A549 (cell line): ENCODE data around the gene UBE2H. TPM values are rescaled to one million over a fixed set of nuclear protein-coding genes. Genes with fewer than 3 reads are reported as not detected.
"Not testable (repeated sequence)": the region's sequence is repeated elsewhere in the genome, so short reads cannot be mapped to it uniquely, and the experiment has no call there.

ENCODE experiments used
- ATAC-seq, 2 experiments: fragments of 200-7000 bp in 1 of 2; fragments of >200 bp in 1 of 2; cut with Nextera tagmentation in 1 of 2; cut with Tn5 transposase in 1 of 2; 3 replicates each; pipeline versions ENCODE4 v1.8.0 to v1.9.1; 2018 to 2020; ENCODE audit warnings: mild to moderate bottlenecking in 1 of 2, moderate library complexity in 1 of 2
- CTCF ChIA-PET: fragments of 300-600 bp; sonication (Branson Sonifier 250); formaldehyde crosslinking; extraction: SDS; loops from one replicate; lab custom pipeline; 2021; ENCODE audit warnings: antibody characterized with exemption, inconsistent platforms; lab: Yijun Ruan, JAX
- POLR2A ChIA-PET: fragments of 350-600 bp; formaldehyde crosslinking; extraction: SDS; loops from one replicate; lab custom pipeline; 2021; ENCODE audit warnings: antibody characterized with exemption, inconsistent platforms; lab: Yijun Ruan, JAX
- DNase-seq, 2 experiments: peaks; one replicate each; pipeline versions ENCODE4 v3.0.0 to v3.0.0-alpha.2; 2011 to 2016; ENCODE audit warnings: low read depth in 1 of 2, low spot score in 1 of 2
- FAIRE-seq: peaks from 2 replicates; lab custom pipeline; 2011; peaks lifted over from hg19 to GRCh38; lab: Jason Lieb, UNC
- H3K27ac ChIP-seq, 2 experiments: fragments of >200 bp; sonication (Bioruptor Twin); formaldehyde crosslinking; 3 replicates each; pipeline ENCODE4 v1.5.1; 2016 to 2017
- H3K4me1 ChIP-seq: fragments of >200 bp; sonication (Bioruptor Twin); formaldehyde crosslinking; 3 replicates; pipeline ENCODE4 v1.6.1; 2016
- H3K4me2 ChIP-seq: fragments of >200 bp; sonication (Bioruptor Twin); formaldehyde crosslinking; 3 replicates; pipeline ENCODE4 v1.6.1; 2016
- H3K4me3 ChIP-seq: fragments of >200 bp; sonication (Bioruptor Twin); formaldehyde crosslinking; 3 replicates; pipeline ENCODE4 v1.5.1; 2016
- H3K9me3 ChIP-seq: fragments of >200 bp; sonication (Bioruptor Twin); formaldehyde crosslinking; 3 replicates; pipeline ENCODE4 v1.6.1; 2016
- ATOH8 ChIP-seq: fragments of 250-450 bp; sonication (Bioruptor Pico); IDR thresholded peaks from 2 replicates; pipeline ENCODE4 v1.5.0; 2020; ENCODE audit warnings: low read depth, mild to moderate bottlenecking, moderate library complexity
- E2F6 ChIP-seq: IDR thresholded peaks from 2 replicates; pipeline ENCODE4 v1.6.1; 2012; ENCODE audit warnings: low read depth, borderline replicate concordance
- ELK1 ChIP-seq: fragments of 150-350 bp; IDR thresholded peaks from 2 replicates; pipeline ENCODE4 v1.6.1; 2014; ENCODE audit warnings: low read depth, mild to moderate bottlenecking, low read length
- FOXS1 ChIP-seq: fragments of 250-450 bp; sonication (Bioruptor Pico); IDR thresholded peaks from 2 replicates; pipeline ENCODE4 v1.5.0; 2020; ENCODE audit warnings: mild to moderate bottlenecking, moderate library complexity
- GATA3 ChIP-seq: IDR thresholded peaks from 2 replicates; pipeline ENCODE4 v1.6.1; 2012; ENCODE audit warnings: borderline replicate concordance
- HDAC2 ChIP-seq: fragments of 200-600 bp; sonication (generic); IDR thresholded peaks from 2 replicates; pipeline ENCODE4 v1.6.1; 2016
- HEYL ChIP-seq: fragments of 250-450 bp; sonication (Bioruptor Pico); IDR thresholded peaks from 2 replicates; pipeline ENCODE4 v1.8.0; 2021; ENCODE audit warnings: mild to moderate bottlenecking, moderate library complexity
- HOXB5 ChIP-seq: fragments of 250-450 bp; sonication (Bioruptor Pico); IDR thresholded peaks from 2 replicates; pipeline ENCODE4 v1.5.0; 2020; ENCODE audit warnings: mild to moderate bottlenecking, moderate library complexity
- JUNB ChIP-seq: fragments of >200 bp; sonication (Bioruptor Twin); formaldehyde crosslinking; IDR thresholded peaks from 2 replicates; pipeline ENCODE4 v1.6.1; 2016
- KDM5A ChIP-seq: fragments of 200-600 bp; sonication (generic); IDR thresholded peaks from 2 replicates; pipeline ENCODE4 v1.6.1; 2016; ENCODE audit warnings: antibody characterized with exemption, mild to moderate bottlenecking
- MAZ ChIP-seq: fragments of 150-350 bp; IDR thresholded peaks from 2 replicates; pipeline ENCODE4 v1.6.1; 2014; ENCODE audit warnings: antibody characterized with exemption, low read depth, low read length, borderline replicate concordance
- MYC ChIP-seq: IDR thresholded peaks from 2 replicates; pipeline ENCODE4 v1.6.1; 2012; ENCODE audit warnings: mild to moderate bottlenecking, inconsistent platforms, low read length, improper control_type of control experiment, borderline replicate concordance
- NFE2L2 ChIP-seq: fragments of 150-350 bp; conservative IDR thresholded peaks from 2 replicates; pipeline ENCODE4 v1.6.1; 2014; ENCODE audit warnings: low read length
- NPAS2 ChIP-seq: fragments of 250-450 bp; sonication (Bioruptor Pico); IDR thresholded peaks from 2 replicates; pipeline ENCODE4 v1.8.0; 2022; ENCODE audit warnings: mild to moderate bottlenecking, moderate library complexity, borderline replicate concordance
- PBX3 ChIP-seq: IDR thresholded peaks from 2 replicates; pipeline ENCODE4 v1.6.1; 2012
- PHF8 ChIP-seq: fragments of 200-600 bp; sonication (generic); IDR thresholded peaks from 2 replicates; pipeline ENCODE4 v1.6.1; 2016; ENCODE audit warnings: low read depth, mild to moderate bottlenecking, antibody characterized with exemption, moderate library complexity, borderline replicate concordance
- RAD21 ChIP-seq, 2 experiments: fragments of >200 bp in 1 of 2; sonication (Bioruptor Twin) in 1 of 2; formaldehyde crosslinking in 1 of 2; IDR thresholded peaks in 1 of 2; conservative IDR thresholded peaks in 1 of 2; 2 replicates in 1 of 2; 3 replicates in 1 of 2; pipeline ENCODE4 v1.6.1; 2012 to 2018; ENCODE audit warnings: inconsistent platforms in 1 of 2
- ZNF302 ChIP-seq: fragments of 250-450 bp; sonication (Bioruptor Pico); IDR thresholded peaks from 2 replicates; pipeline ENCODE4 v1.9.0; 2021; ENCODE audit warnings: inconsistent platforms, mild to moderate bottlenecking, moderate library complexity
- whole genome bisulfite sequencing: methylation state at CpG from one replicate; pipeline ENCODE4 v1.1.6; 2017; ENCODE audit errors: missing lambda C conversion rate; 5-methylcytosine and 5-hydroxymethylcytosine counted together
- polyA plus RNA-seq, 4 experiments: library from polyadenylated mRNA; depleted of rRNA in 3 of 4; stranded (reverse); fragments of >200 nt; fragmentation: RNase III in 1 of 4; extraction: RNeasy Plus Mini Kit Qiagen cat#74134 plus additional on column Dnase treatment in 1 of 4; gene quantifications; 2 replicates in 3 of 4; 3 replicates in 1 of 4; pipeline ENCODE4 v1.2.3, GENCODE V29; 2011 to 2017
- TF ChIP-seq, protein P1 (sequence below): fragments of 250-450 bp; sonication (Bioruptor Pico); IDR thresholded peaks from 2 replicates; pipeline ENCODE4 v1.5.0; 2021; ENCODE audit warnings: mild to moderate bottlenecking, moderate library complexity, borderline replicate concordance
- TF ChIP-seq, protein P2 (sequence below): fragments of 450-650 bp; IDR thresholded peaks from 2 replicates; pipeline ENCODE4 v1.6.1; 2014; ENCODE audit warnings: antibody characterized with exemption

Gene UBE2H
- polyA plus RNA-seq, 2 of the 4 experiments (the other 2 are of a cell fraction): 73.5 to 99.2 TPM

GRCh38 chr7:129796186-129796775 is 156.5 kb downstream of the UBE2H start:
- ChIA-PET CTCF (interaction anchor here (1.5 kb wide), 1 partner anchor 578 kb away, joined by 3 read pairs; no protein-coding TSS in a partner anchor), POLR2A (no interaction called here)
- Histone ChIP-seq H3K4me1 (no peaks in the 10 kb centered on the region), H3K9me3 (no peaks in the 10 kb centered on the region), H3K4me2 (no peak overlapping the region), H3K4me3 (no peak overlapping the region), H3K27ac (no peak overlapping the region)
- 95% methylated on average over 7 of the region's 9 CpGs for WGBS
- ATAC-seq (no peak), FAIRE-seq (no peak), DNase-seq (no peak)
- TF ChIP-seq PBX3 (no peak), HOXB5 (CRISPR knock-in tag) (no peak), E2F6 (no peak), HDAC2 (no peak), KDM5A (no peak), FOXS1 (no peak), JUNB (no peak)
- TF ChIP-seq, protein P1, sequence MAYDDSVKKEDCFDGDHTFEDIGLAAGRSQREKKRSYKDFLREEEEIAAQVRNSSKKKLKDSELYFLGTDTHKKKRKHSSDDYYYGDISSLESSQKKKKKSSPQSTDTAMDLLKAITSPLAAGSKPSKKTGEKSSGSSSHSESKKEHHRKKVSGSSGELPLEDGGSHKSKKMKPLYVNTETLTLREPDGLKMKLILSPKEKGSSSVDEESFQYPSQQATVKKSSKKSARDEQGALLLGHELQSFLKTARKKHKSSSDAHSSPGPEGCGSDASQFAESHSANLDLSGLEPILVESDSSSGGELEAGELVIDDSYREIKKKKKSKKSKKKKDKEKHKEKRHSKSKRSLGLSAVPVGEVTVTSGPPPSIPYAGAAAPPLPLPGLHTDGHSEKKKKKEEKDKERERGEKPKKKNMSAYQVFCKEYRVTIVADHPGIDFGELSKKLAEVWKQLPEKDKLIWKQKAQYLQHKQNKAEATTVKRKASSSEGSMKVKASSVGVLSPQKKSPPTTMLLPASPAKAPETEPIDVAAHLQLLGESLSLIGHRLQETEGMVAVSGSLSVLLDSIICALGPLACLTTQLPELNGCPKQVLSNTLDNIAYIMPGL (CRISPR knock-in tag): no peak

DNA sequence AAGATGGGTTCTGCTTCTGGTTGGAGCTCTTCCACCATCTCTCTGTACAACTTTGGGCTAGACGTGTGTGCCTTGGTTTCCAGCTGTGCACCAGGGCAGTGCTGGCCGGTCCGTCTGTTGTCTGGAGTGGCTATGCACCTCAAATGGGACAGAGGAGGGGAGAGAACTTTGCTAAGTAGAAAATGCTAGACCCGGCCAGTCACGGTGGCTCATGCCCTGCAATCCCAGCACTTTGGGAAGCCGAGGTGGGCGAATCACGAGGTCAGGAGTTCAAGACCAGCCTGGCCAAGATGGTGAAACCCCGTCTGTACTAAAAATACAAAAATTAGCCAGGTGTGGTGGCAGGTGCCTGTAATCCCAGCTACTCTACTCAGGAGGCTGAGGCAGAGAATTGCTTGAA is 158.3 kb downstream of the UBE2H start:
- H3K4me1 ChIP-seq, H3K9me3 ChIP-seq, H3K4me2 ChIP-seq, POLR2A ChIA-PET, FAIRE-seq, DNase-seq, ATAC-seq, H3K4me3 ChIP-seq, H3K27ac ChIP-seq: not testable (repeated sequence)
- WGBS: 80% methylated on average over 9 of the region's 9 CpGs
- CTCF ChIA-PET: interaction anchor here (0.6 to 2.4 kb wide), 6 partner anchors 9 to 324 kb away, joined by 3 to 14 read pairs (median 4); no protein-coding TSS in a partner anchor

- no peak for DNase-seq
- peak in 1 of 2 experiments; percentile 26; a peak in 2 of 6 replicates for ATAC-seq
- ChIA-PET CTCF (interaction anchor here (1.0 to 2.4 kb wide), 2 partner anchors 13 to 31 kb away, joined by 3 to 14 read pairs; no protein-coding TSS in a partner anchor), POLR2A (no interaction called here)
- H3K27ac ChIP-seq: no peak overlapping the region
- H3K9me3 ChIP-seq: no peaks in the 10 kb centered on the region
- H3K4me2 ChIP-seq: no peak overlapping the region
- TF ChIP-seq GATA3 (no peak), NFE2L2 (no peak), HEYL (CRISPR knock-in tag) (no peak), JUNB (no peak), ATOH8 (CRISPR knock-in tag) (no peak), MAZ (no peak), PHF8 (no peak), ELK1 (no peak), RAD21 (conservative IDR thresholded peaks at IDR 0.05 in 1 of 2, IDR thresholded peaks at IDR 0.05 in 1 of 2) (no peak), MYC (no peak), NPAS2 (CRISPR knock-in tag) (no peak), ZNF302 (no peak)
- TF ChIP-seq, protein P2, sequence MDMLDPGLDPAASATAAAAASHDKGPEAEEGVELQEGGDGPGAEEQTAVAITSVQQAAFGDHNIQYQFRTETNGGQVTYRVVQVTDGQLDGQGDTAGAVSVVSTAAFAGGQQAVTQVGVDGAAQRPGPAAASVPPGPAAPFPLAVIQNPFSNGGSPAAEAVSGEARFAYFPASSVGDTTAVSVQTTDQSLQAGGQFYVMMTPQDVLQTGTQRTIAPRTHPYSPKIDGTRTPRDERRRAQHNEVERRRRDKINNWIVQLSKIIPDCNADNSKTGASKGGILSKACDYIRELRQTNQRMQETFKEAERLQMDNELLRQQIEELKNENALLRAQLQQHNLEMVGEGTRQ: no peak
- H3K4me3 ChIP-seq: no peak overlapping the region
- 67% methylated on average over 9 of the region's 9 CpGs for WGBS
- H3K4me1 ChIP-seq: no peaks in the 10 kb centered on the region
- no peak for FAIRE-seq
Measured at GRCh38 chr7:129793506-129794310, 159.1 kb downstream of the UBE2H start.
